CD14-positive monocyte (primary cell): ENCODE results near the gene TRABD2B. TPM values are rescaled to one million over a fixed set of nuclear protein-coding genes. Genes with fewer than 3 reads are reported as not detected.

Experiments
- DNase-seq, 3 donors: peaks; one replicate each; pipeline ENCODE4 v3.0.0-alpha.2; 2011 to 2022
- H2AFZ ChIP-seq: 2 replicates; pipeline ENCODE4 v1.6.0; 2012; ENCODE audit warnings: mild to moderate bottlenecking, low read depth, low read length, inconsistent platforms; ENCODE audit not compliant: insufficient read depth, poor library complexity, severe bottlenecking
- H3K27ac ChIP-seq, 2 donors: 1 replicate in 1 of 2; 2 replicates in 1 of 2; pipeline ENCODE4 v1.5.1; 2012 to 2013; ENCODE audit warnings: low read length in 2 of 2, control low read depth in 1 of 2, inconsistent platforms in 1 of 2, low read depth in 1 of 2, mild to moderate bottlenecking in 1 of 2
- H3K27me3 ChIP-seq, 2 donors: one replicate each; pipeline versions ENCODE4 v1.6.0 to v1.6.1; 2011 to 2013; ENCODE audit warnings: low read length in 2 of 2; ENCODE audit not compliant: control insufficient read depth in 2 of 2, insufficient read depth in 2 of 2
- H3K36me3 ChIP-seq, 2 donors: replicated peaks in 1 of 2; 1 replicate in 1 of 2; 2 replicates in 1 of 2; pipeline versions ENCODE4 v1.5.1 to v1.6.1; 2012 to 2013; ENCODE audit warnings: low read length in 2 of 2, control low read depth in 1 of 2, inconsistent platforms in 1 of 2, mild to moderate bottlenecking in 1 of 2; ENCODE audit not compliant: insufficient read depth in 2 of 2, control insufficient read depth in 1 of 2
- H3K4me1 ChIP-seq, 2 donors: 1 replicate in 1 of 2; 2 replicates in 1 of 2; pipeline versions ENCODE4 v1.5.1 to v1.6.1; 2012 to 2013; ENCODE audit warnings: low read length in 2 of 2, control low read depth in 1 of 2, inconsistent platforms in 1 of 2, mild to moderate bottlenecking in 1 of 2, moderate library complexity in 1 of 2; ENCODE audit not compliant: insufficient read depth in 2 of 2, control insufficient read depth in 1 of 2
- H3K4me2 ChIP-seq: replicated peaks from 2 replicates; pipeline ENCODE3; 2012; ENCODE audit warnings: low read length, moderate library complexity, mild to moderate bottlenecking; ENCODE audit not compliant: poor library complexity, severe bottlenecking; ENCODE audit errors: extremely low read depth
- H3K4me3 ChIP-seq, 3 experiments: fragments of 200-600 bp in 1 of 3; sonication (generic) in 1 of 3; replicated peaks in 1 of 3; 1 replicate in 2 of 3; 2 replicates in 1 of 3; pipeline ENCODE4 v1.5.1; 2011 to 2013; ENCODE audit warnings: low read length in 3 of 3, mild to moderate bottlenecking in 3 of 3, control low read depth in 2 of 3, low read depth in 2 of 3, inconsistent platforms in 1 of 3, moderate library complexity in 1 of 3
- H3K79me2 ChIP-seq: 2 replicates; pipeline ENCODE4 v1.6.0; 2012; ENCODE audit warnings: mild to moderate bottlenecking, control low read depth, inconsistent platforms, low read length, moderate library complexity; ENCODE audit not compliant: insufficient read depth
- H3K9ac ChIP-seq: 2 replicates; pipeline ENCODE4 v1.6.0; 2017; ENCODE audit warnings: low read length, mild to moderate bottlenecking; ENCODE audit not compliant: insufficient read depth, poor library complexity, severe bottlenecking
- H3K9me3 ChIP-seq, 2 donors: replicated peaks in 1 of 2; 1 replicate in 1 of 2; 2 replicates in 1 of 2; pipeline versions ENCODE4 v1.5.1 to v1.6.1; 2012 to 2013; ENCODE audit warnings: low read length in 2 of 2, control low read depth in 1 of 2; ENCODE audit not compliant: control insufficient read depth in 1 of 2, insufficient read depth in 1 of 2
- H4K20me1 ChIP-seq: 2 replicates; pipeline ENCODE4 v1.6.0; 2012; ENCODE audit warnings: mild to moderate bottlenecking, low read length, control low read depth, moderate library complexity; ENCODE audit not compliant: insufficient read depth
- H3K27ac Mint-ChIP-seq, 7 donors: one replicate each; pipeline ENCODE4 v1.8.0; 2020; ENCODE audit warnings: mild to moderate bottlenecking in 7 of 7, mixed read lengths in 7 of 7, moderate library complexity in 6 of 7, inconsistent platforms in 2 of 7
- H3K27me3 Mint-ChIP-seq, 3 donors: one replicate each; pipeline ENCODE4 v1.8.0; 2021 to 2022; ENCODE audit warnings: low read depth in 3 of 3, mild to moderate bottlenecking in 3 of 3, mixed read lengths in 3 of 3, moderate library complexity in 3 of 3, inconsistent platforms in 1 of 3
- H3K36me3 Mint-ChIP-seq, 2 donors: one replicate each; pipeline ENCODE4 v1.8.0; 2020; ENCODE audit warnings: mixed read lengths in 2 of 2, inconsistent platforms in 1 of 2, mild to moderate bottlenecking in 1 of 2
- H3K4me1 Mint-ChIP-seq: one replicate; pipeline ENCODE4 v1.8.0; 2020; ENCODE audit warnings: mild to moderate bottlenecking, mixed read lengths
- H3K4me3 Mint-ChIP-seq, 2 donors: one replicate each; pipeline ENCODE4 v1.8.0; 2020; ENCODE audit warnings: mild to moderate bottlenecking in 2 of 2, mixed read lengths in 2 of 2, moderate library complexity in 1 of 2
- H3K9me3 Mint-ChIP-seq, 7 donors: one replicate each; pipeline ENCODE4 v1.8.0; 2020 to 2022; ENCODE audit warnings: mixed read lengths in 7 of 7, mild to moderate bottlenecking in 6 of 7, moderate library complexity in 6 of 7, inconsistent platforms in 2 of 7
- CTCF ChIP-seq: fragments of 200-600 bp; IDR thresholded peaks from one replicate; pipeline ENCODE4 v1.8.0; 2022; ENCODE audit warnings: antibody characterized with exemption, mild to moderate bottlenecking
- WGBS: methylation state at CpG from one replicate; pipeline ENCODE4 v1.1.5; 2013; ENCODE audit warnings: missing lambda C conversion rate; ENCODE audit not compliant: insufficient coverage; 5-methylcytosine and 5-hydroxymethylcytosine counted together
- intact Hi-C, 2 donors: fragments of 100-400 bp; cut with micrococcal nuclease; formaldehyde crosslinking; loops; one replicate each; pipeline versions ENCODE4 v1.15.0 to v1.15.1; 2023
- polyA plus RNA-seq, 3 donors: library from polyadenylated mRNA; depleted of rRNA in 1 of 3; unstranded in 2 of 3; stranded (reverse) in 1 of 3; fragments of 300-500 nt in 2 of 3; fragments of >200 nt in 1 of 3; fragmentation: Illumina TruSeq in 2 of 3; gene quantifications; 1 replicate in 2 of 3; 2 replicates in 1 of 3; pipeline ENCODE4 v1.2.3, GENCODE V29; 2012 to 2021

The TRABD2B gene
- polyA plus RNA-seq, 3 donors, result not detected

GRCh38 chr1:47986761-47987200 is 10.4 kb downstream of the TRABD2B start:
- no peak overlapping the region for H3K4me3 ChIP-seq
- H3K27ac ChIP-seq, result no peak overlapping the region
- H3K9ac ChIP-seq, result no peak overlapping the region
- no peak overlapping the region for H3K4me2 ChIP-seq
- H3K4me3 Mint-ChIP-seq, result peak overlapping the region in 1 of 2 donors; percentile 73
- H3K36me3 ChIP-seq, result no peaks in the 10 kb centered on the region
- H3K9me3 Mint-ChIP-seq, result peaks cover 0 to 2% (median 0%) of the 10 kb centered on the region in 7 donors
- no peak for TF ChIP-seq CTCF
- no peaks in the 10 kb centered on the region for H3K4me1 ChIP-seq
- H3K36me3 Mint-ChIP-seq, result no peaks in the 10 kb centered on the region
- H3K27me3 Mint-ChIP-seq, result peaks cover 60 to 62% (median 61%) of the 10 kb centered on the region in 3 donors
- H3K27ac Mint-ChIP-seq, result no peak overlapping the region
- peaks cover 26 to 66% of the 10 kb centered on the region in 2 donors for H3K27me3 ChIP-seq
- no peaks in the 10 kb centered on the region for H3K4me1 Mint-ChIP-seq
- no peak for DNase-seq
- 54% methylated on average over 15 of the region's 19 CpGs for WGBS
- no peaks in the 10 kb centered on the region for H3K79me2 ChIP-seq
- no peak overlapping the region for H2AFZ ChIP-seq
- H3K9me3 ChIP-seq, result no peaks in the 10 kb centered on the region
- intact Hi-C loops, result loop anchor here in 1 of 2 donors (10.0 kb wide), 1 partner anchor 248 kb away; no protein-coding TSS in a partner anchor
- H4K20me1 ChIP-seq, result no peaks in the 10 kb centered on the region

GRCh38 chr1:47985018-47985417 is 12.2 kb downstream of the TRABD2B start:
- 84% methylated on average over 2 of the region's 4 CpGs for WGBS
- Histone ChIP-seq H3K4me2 (no peak overlapping the region), H3K4me3 (no peak overlapping the region), H3K4me1 (no peaks in the 10 kb centered on the region), H3K79me2 (no peaks in the 10 kb centered on the region), H3K9ac (no peak overlapping the region), H3K36me3 (no peaks in the 10 kb centered on the region), H3K9me3 (peaks cover 0 to 4% of the 10 kb centered on the region in 2 donors), H4K20me1 (no peaks in the 10 kb centered on the region), H3K27ac (no peak overlapping the region), H3K27me3 (peaks cover 26 to 68% of the 10 kb centered on the region in 2 donors), H2AFZ (no peak overlapping the region)
- intact Hi-C loops, result loop anchor here in 1 of 2 donors (10.0 kb wide), 1 partner anchor 250 kb away; no protein-coding TSS in a partner anchor
- H3K4me3 Mint-ChIP-seq, result peak overlapping the region in 1 of 2 donors; percentile 55
- peaks cover 58 to 60% (median 60%) of the 10 kb centered on the region in 3 donors for H3K27me3 Mint-ChIP-seq
- no peak for DNase-seq
- TF ChIP-seq CTCF, result no peak
- H3K27ac Mint-ChIP-seq, result no peak overlapping the region
- no peaks in the 10 kb centered on the region for H3K4me1 Mint-ChIP-seq
- no peaks in the 10 kb centered on the region for H3K36me3 Mint-ChIP-seq
- peaks cover 0 to 5% (median 1%) of the 10 kb centered on the region in 7 donors for H3K9me3 Mint-ChIP-seq
